ENCODE results near the gene SLC38A11. TPM values are rescaled to one million over a fixed set of nuclear protein-coding genes. Genes with fewer than 3 reads are reported as not detected.

Gene SLC38A11
- total and polyA plus RNA-seq, 2 experiments from 2014 or later: not detected

DNA sequence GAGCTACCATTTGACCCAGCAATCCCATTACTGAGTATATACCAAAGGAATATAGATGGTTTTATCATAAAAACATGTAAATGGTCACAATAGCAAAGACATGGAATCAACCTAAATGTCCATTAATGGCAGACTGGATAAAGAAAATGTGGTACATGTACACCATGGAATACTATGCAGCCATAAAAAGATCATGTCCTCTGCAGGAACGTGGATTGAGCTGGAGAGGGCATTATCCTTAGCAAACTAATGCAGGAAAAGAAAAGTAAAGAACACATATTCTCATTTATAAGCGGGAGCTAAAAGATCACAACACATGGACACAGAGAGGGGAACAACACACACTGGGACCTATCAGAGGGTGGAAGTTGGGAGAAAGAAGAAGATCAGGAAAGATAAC, 22.9 kb downstream of the SLC38A11 start:
- Mint-ChIP-seq H3K9me3 (peaks cover 14% of the 10 kb centered on the region; the same call in 2 of the 3 replicates), H3K36me3 (ENCODE audit: low read depth) (peaks cover 7% of the 10 kb centered on the region; the same call in 1 of the 3 replicates), H3K4me1 (peaks cover 6% of the 10 kb centered on the region; the same call in 2 of the 3 replicates), H3K27ac (no peak overlapping the region), H3K27me3 (ENCODE audit: insufficient read depth, low read depth, poor library complexity) (peaks cover 5% of the 10 kb centered on the region), H3K4me3 (no peak overlapping the region)
- no peaks in the 10 kb centered on the region for H3K79me2 ChIP-seq (replicated peaks; ENCODE audit: insufficient read depth)
- no peak overlapping the region for H3K27ac ChIP-seq (ENCODE audit: low read depth)
- no peak overlapping the region for H3K4me3 ChIP-seq
- H4K20me1 ChIP-seq (replicated peaks; ENCODE audit: insufficient read depth): no peaks in the 10 kb centered on the region
- no peak overlapping the region for H2AFZ ChIP-seq
- 0 out of 2 replicates have a peak, but pooled peaks cover 7% of the 10 kb centered on the region for H3K4me1 ChIP-seq (ENCODE audit: insufficient read depth)
- H3F3A ChIP-seq (replicated peaks; ENCODE audit: low read depth): no peaks in the 10 kb centered on the region
- H3K4me2 ChIP-seq: no peak overlapping the region
- no peak for TF ChIP-seq NANOG (IDR thresholded peaks at IDR 0.05; ENCODE audit: borderline replicate concordance)
- TF ChIP-seq ZNF114 (CRISPR knock-in tag; IDR thresholded peaks at IDR 0.05): no peak
- TF ChIP-seq, protein P1, sequence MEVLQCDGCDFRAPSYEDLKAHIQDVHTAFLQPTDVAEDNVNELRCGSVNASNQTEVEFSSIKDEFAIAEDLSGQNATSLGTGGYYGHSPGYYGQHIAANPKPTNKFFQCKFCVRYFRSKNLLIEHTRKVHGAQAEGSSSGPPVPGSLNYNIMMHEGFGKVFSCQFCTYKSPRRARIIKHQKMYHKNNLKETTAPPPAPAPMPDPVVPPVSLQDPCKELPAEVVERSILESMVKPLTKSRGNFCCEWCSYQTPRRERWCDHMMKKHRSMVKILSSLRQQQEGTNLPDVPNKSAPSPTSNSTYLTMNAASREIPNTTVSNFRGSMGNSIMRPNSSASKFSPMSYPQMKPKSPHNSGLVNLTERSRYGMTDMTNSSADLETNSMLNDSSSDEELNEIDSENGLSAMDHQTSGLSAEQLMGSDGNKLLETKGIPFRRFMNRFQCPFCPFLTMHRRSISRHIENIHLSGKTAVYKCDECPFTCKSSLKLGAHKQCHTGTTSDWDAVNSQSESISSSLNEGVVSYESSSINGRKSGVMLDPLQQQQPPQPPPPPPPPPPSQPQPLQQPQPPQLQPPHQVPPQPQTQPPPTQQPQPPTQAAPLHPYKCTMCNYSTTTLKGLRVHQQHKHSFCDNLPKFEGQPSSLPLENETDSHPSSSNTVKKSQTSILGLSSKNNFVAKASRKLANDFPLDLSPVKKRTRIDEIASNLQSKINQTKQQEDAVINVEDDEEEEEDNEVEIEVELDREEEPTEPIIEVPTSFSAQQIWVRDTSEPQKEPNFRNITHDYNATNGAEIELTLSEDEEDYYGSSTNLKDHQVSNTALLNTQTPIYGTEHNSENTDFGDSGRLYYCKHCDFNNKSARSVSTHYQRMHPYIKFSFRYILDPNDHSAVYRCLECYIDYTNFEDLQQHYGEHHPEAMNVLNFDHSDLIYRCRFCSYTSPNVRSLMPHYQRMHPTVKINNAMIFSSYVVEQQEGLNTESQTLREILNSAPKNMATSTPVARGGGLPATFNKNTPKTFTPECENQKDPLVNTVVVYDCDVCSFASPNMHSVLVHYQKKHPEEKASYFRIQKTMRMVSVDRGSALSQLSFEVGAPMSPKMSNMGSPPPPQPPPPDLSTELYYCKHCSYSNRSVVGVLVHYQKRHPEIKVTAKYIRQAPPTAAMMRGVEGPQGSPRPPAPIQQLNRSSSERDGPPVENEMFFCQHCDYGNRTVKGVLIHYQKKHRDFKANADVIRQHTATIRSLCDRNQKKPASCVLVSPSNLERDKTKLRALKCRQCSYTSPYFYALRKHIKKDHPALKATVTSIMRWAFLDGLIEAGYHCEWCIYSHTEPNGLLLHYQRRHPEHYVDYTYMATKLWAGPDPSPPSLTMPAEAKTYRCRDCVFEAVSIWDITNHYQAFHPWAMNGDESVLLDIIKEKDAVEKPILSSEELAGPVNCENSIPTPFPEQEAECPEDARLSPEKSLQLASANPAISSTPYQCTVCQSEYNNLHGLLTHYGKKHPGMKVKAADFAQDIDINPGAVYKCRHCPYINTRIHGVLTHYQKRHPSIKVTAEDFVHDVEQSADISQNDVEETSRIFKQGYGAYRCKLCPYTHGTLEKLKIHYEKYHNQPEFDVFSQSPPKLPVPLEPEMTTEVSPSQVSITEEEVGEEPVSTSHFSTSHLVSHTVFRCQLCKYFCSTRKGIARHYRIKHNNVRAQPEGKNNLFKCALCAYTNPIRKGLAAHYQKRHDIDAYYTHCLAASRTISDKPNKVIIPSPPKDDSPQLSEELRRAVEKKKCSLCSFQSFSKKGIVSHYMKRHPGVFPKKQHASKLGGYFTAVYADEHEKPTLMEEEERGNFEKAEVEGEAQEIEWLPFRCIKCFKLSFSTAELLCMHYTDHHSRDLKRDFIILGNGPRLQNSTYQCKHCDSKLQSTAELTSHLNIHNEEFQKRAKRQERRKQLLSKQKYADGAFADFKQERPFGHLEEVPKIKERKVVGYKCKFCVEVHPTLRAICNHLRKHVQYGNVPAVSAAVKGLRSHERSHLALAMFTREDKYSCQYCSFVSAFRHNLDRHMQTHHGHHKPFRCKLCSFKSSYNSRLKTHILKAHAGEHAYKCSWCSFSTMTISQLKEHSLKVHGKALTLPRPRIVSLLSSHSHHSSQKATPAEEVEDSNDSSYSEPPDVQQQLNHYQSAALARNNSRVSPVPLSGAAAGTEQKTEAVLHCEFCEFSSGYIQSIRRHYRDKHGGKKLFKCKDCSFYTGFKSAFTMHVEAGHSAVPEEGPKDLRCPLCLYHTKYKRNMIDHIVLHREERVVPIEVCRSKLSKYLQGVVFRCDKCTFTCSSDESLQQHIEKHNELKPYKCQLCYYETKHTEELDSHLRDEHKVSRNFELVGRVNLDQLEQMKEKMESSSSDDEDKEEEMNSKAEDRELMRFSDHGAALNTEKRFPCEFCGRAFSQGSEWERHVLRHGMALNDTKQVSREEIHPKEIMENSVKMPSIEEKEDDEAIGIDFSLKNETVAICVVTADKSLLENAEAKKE (CRISPR knock-in tag; IDR thresholded peaks at IDR 0.05): no peak
- TF ChIP-seq ZNF331 (CRISPR knock-in tag; IDR thresholded peaks at IDR 0.05; ENCODE audit: low read depth): no peak
- TF ChIP-seq, protein P2, sequence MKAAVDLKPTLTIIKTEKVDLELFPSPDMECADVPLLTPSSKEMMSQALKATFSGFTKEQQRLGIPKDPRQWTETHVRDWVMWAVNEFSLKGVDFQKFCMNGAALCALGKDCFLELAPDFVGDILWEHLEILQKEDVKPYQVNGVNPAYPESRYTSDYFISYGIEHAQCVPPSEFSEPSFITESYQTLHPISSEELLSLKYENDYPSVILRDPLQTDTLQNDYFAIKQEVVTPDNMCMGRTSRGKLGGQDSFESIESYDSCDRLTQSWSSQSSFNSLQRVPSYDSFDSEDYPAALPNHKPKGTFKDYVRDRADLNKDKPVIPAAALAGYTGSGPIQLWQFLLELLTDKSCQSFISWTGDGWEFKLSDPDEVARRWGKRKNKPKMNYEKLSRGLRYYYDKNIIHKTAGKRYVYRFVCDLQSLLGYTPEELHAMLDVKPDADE (IDR thresholded peaks at IDR 0.05): no peak
- TF ChIP-seq EZH2phosphoT487 (IDR thresholded peaks at IDR 0.05; ENCODE audit: unreplicated experiment): no peak
- TF ChIP-seq, protein P3, sequence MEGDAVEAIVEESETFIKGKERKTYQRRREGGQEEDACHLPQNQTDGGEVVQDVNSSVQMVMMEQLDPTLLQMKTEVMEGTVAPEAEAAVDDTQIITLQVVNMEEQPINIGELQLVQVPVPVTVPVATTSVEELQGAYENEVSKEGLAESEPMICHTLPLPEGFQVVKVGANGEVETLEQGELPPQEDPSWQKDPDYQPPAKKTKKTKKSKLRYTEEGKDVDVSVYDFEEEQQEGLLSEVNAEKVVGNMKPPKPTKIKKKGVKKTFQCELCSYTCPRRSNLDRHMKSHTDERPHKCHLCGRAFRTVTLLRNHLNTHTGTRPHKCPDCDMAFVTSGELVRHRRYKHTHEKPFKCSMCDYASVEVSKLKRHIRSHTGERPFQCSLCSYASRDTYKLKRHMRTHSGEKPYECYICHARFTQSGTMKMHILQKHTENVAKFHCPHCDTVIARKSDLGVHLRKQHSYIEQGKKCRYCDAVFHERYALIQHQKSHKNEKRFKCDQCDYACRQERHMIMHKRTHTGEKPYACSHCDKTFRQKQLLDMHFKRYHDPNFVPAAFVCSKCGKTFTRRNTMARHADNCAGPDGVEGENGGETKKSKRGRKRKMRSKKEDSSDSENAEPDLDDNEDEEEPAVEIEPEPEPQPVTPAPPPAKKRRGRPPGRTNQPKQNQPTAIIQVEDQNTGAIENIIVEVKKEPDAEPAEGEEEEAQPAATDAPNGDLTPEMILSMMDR (conservative IDR thresholded peaks at IDR 0.05; ENCODE audit: low read depth in 2 of 2): no peak
- no peak for TF ChIP-seq JUNB (IDR thresholded peaks at IDR 0.05; ENCODE audit: unreplicated experiment)
- TF ChIP-seq, protein P4, sequence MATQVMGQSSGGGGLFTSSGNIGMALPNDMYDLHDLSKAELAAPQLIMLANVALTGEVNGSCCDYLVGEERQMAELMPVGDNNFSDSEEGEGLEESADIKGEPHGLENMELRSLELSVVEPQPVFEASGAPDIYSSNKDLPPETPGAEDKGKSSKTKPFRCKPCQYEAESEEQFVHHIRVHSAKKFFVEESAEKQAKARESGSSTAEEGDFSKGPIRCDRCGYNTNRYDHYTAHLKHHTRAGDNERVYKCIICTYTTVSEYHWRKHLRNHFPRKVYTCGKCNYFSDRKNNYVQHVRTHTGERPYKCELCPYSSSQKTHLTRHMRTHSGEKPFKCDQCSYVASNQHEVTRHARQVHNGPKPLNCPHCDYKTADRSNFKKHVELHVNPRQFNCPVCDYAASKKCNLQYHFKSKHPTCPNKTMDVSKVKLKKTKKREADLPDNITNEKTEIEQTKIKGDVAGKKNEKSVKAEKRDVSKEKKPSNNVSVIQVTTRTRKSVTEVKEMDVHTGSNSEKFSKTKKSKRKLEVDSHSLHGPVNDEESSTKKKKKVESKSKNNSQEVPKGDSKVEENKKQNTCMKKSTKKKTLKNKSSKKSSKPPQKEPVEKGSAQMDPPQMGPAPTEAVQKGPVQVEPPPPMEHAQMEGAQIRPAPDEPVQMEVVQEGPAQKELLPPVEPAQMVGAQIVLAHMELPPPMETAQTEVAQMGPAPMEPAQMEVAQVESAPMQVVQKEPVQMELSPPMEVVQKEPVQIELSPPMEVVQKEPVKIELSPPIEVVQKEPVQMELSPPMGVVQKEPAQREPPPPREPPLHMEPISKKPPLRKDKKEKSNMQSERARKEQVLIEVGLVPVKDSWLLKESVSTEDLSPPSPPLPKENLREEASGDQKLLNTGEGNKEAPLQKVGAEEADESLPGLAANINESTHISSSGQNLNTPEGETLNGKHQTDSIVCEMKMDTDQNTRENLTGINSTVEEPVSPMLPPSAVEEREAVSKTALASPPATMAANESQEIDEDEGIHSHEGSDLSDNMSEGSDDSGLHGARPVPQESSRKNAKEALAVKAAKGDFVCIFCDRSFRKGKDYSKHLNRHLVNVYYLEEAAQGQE (IDR thresholded peaks at IDR 0.05; ENCODE audit: unreplicated experiment): no peak
- TF ChIP-seq STAT1 (IDR thresholded peaks at IDR 0.05; ENCODE audit: unreplicated experiment): no peak
- ATAC-seq (no peak), DNase-seq (ENCODE audit: low spot score) (no peak)
- H3K9me2 ChIP-seq (ENCODE audit: insufficient read depth): peaks cover 13% of the 10 kb centered on the region; the same call in 1 of the 2 replicates
- no peaks in the 10 kb centered on the region for H3K27me3 ChIP-seq (ENCODE audit: insufficient read depth)
- H3K36me3 ChIP-seq (ENCODE audit: insufficient read depth): no peaks in the 10 kb centered on the region; the same call in 1 of the 2 replicates

All from GM23338 (cell line).